Large intestine (tissue), 3 donors: Measurements from ENCODE around the gene NPAT. TPM values are rescaled to one million over a fixed set of nuclear protein-coding genes. Genes with fewer than 3 reads are reported as not detected.

Experiments
- DNase-seq, 2 donors: peaks; one replicate each; pipeline versions ENCODE4 v3.0.0 to v3.0.0-alpha.2; 2013
- H3K27ac ChIP-seq: one replicate; pipeline ENCODE4 v1.5.1; 2013; ENCODE audit warnings: low read length
- H3K27me3 ChIP-seq: 2 replicates; pipeline ENCODE4 v1.6.1; 2013; ENCODE audit warnings: low read length; ENCODE audit not compliant: control insufficient read depth, insufficient read depth
- H3K36me3 ChIP-seq: 2 replicates; pipeline ENCODE4 v1.6.1; 2013; ENCODE audit warnings: low read length; ENCODE audit not compliant: control insufficient read depth, insufficient read depth
- H3K4me1 ChIP-seq: one replicate; pipeline ENCODE4 v1.6.1; 2013; ENCODE audit warnings: low read length; ENCODE audit not compliant: control insufficient read depth, insufficient read depth
- H3K4me3 ChIP-seq: one replicate; pipeline ENCODE4 v1.5.1; 2013; ENCODE audit warnings: low read length
- H3K9me3 ChIP-seq: one replicate; pipeline ENCODE4 v1.6.1; 2013; ENCODE audit warnings: mild to moderate bottlenecking, low read depth, low read length, moderate library complexity; ENCODE audit not compliant: control insufficient read depth
- WGBS: methylation state at CpG from one replicate; pipeline ENCODE4 v1.1.5; 2013; ENCODE audit warnings: low lambda C conversion rate; ENCODE audit not compliant: insufficient coverage; 5-methylcytosine and 5-hydroxymethylcytosine counted together
- polyA plus RNA-seq: library from polyadenylated mRNA; unstranded; fragments of 120-200 nt; gene quantifications from one replicate; pipeline ENCODE4 v1.2.1, GENCODE V29; 2013

The NPAT gene
- polyA plus RNA-seq, 1 donor = 12.4 TPM

DNA sequence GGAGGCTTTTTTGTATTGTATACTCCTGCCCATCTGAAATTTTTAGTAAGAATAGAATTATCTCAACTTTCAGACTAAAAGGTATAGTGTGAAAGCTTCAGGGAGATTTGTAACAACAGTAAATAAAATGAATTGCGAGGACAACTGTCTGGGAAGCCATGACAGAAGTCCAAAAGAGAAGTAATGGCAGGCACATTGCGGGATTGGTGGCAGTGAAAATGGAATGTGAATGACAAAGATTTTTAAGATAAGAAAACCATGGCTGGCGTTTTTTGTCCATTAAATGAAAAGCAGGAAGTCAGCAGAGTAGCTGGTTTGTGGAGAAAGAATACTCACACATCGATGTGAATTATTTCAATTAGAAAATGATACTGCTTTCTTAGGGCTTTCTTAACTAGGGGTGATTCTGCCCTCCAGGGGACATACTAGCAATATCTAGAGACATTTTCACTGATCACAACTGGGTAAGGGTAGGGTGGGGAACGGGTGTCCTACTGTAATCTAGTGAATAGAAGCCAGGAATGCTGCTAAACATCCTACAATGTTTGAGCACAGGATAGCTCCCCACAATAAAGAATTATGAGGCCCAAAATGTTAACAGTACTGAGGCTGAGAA lies 1.6 kb downstream of the NPAT start:
- Histone ChIP-seq H3K4me1 (peaks cover 6% of the 10 kb centered on the region), H3K36me3 (no peaks in the 10 kb centered on the region), H3K27ac (no peak overlapping the region), H3K9me3 (no peaks in the 10 kb centered on the region), H3K27me3 (no peaks in the 10 kb centered on the region), H3K4me3 (peak overlapping the region; percentile 93)
- DNase-seq = no peak
- WGBS = 69% methylated on average over 3 of the region's 5 CpGs

DNA sequence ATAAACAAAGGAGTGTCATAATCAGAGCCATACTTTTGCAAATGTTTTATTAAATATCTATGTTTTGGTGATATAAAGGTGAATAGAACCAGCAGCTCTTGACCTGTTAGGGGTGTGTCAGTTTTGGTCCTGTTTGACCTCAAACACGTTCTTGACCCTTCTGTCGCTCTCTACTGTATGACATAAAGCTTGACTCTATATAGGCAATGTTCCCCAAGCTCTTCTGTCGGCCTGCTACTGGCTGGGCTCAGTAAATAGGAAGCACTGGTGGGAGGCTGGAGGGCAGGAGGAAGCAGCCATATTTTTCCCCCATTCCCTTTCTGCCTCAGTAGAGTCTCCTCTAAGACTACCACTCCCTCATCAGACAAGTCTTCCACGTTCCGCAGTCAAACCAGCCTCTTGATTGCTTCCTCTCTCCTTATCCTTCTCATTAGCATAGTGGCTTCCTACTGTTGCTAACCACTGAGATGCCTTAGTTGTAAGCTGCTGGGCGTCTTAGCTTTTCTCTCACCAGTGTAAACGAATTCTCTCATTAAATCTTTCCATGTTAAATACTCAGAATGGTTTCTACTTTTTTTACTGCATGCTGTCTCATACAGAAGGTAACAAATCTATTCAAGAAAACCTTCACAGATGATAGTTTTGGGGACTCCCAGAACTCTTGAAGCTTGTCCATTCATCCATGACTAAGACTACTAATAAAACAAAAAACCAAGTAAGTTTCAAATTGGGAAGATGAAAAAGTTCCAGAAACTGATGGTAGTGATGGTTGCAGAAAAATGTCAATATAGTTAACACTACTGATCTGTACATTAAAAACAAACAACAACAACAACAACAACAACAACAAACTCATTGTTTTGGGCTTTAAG lies 3.3 kb downstream of the NPAT start:
- 84% methylated on average over 3 of the region's 7 CpGs for WGBS
- H3K36me3 ChIP-seq = no peaks in the 10 kb centered on the region
- no peaks in the 10 kb centered on the region for H3K27me3 ChIP-seq
- no peaks in the 10 kb centered on the region for H3K9me3 ChIP-seq
- H3K27ac ChIP-seq = no peak overlapping the region
- H3K4me3 ChIP-seq = no peak overlapping the region
- DNase-seq = no peak
- H3K4me1 ChIP-seq = peaks cover 5% of the 10 kb centered on the region

DNA sequence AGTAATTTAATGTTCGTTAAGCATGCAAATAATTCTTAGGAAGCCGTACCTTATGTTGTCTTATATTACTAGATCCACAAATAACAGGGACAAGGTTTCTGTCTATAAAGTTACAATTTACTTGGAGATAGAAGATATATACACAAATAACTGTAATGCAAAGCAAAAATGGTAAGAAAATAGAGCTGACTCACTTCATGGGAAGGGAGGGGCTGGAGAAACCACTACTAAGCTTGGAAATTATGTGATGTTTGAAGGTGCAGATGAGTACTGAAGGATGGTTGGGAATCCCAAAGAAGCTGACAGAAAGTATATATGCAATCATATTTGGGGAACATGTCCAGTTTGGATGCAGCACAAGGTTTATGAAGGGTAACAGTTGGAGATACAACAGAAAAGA lies 4.0 kb downstream of the NPAT start:
- Histone ChIP-seq H3K4me1 (no peaks in the 10 kb centered on the region), H3K27ac (no peak overlapping the region), H3K36me3 (peaks cover 4% of the 10 kb centered on the region), H3K4me3 (no peak overlapping the region), H3K9me3 (no peaks in the 10 kb centered on the region), H3K27me3 (no peaks in the 10 kb centered on the region)
- WGBS = 77% methylated on average over 2 of the region's 2 CpGs
- DNase-seq = no peak

DNA sequence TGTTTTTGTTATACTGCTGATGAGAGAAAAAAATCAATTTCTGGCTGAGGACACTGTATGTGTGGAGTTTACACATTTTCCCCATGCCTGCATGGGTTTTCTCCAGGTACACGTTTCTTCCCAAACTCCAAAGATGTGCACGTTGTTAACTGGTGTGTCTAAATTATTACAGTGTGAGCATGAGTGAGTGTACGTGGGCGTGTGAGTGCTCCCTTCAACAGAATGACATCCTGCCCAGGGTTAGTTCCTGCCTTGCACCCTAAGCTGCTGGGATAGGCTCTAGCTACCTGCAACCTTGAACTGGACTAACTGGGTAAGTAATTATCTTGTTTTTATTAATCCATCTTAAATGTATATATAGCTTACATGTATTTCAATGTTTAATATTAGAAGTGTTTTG lies 5.5 kb downstream of the NPAT start:
- H3K4me1 ChIP-seq = no peaks in the 10 kb centered on the region
- no peaks in the 10 kb centered on the region for H3K9me3 ChIP-seq
- H3K36me3 ChIP-seq = peaks cover 4% of the 10 kb centered on the region
- H3K27ac ChIP-seq = no peak overlapping the region
- no peak overlapping the region for H3K4me3 ChIP-seq
- no peak for DNase-seq
- WGBS = no CpG with 5 or more reads among the region's 4 CpGs
- H3K27me3 ChIP-seq = no peaks in the 10 kb centered on the region

DNA sequence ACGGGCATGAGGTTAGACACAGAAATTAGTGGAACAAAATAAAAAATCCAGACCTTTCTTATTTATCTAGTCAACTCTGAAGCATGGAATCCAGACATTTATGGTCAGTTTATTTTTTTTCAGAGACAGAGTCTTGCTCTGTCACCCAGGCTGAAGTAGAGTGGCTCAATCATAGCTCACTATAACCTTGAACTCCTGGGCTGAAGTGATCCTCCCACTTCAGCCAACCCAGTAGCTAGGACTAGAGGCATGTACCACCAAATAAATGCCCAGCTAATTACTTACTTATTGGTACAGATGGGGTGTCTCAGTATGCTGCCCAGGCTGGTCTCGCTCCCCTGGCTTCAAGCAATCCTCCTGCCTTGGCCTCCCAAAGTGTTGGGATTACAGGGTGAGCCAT lies 8.7 kb downstream of the NPAT start:
- DNase-seq = no peak
- Histone ChIP-seq H3K4me1 (no peaks in the 10 kb centered on the region), H3K27ac (no peak overlapping the region), H3K4me3 (no peak overlapping the region), H3K9me3 (peaks cover 3% of the 10 kb centered on the region), H3K36me3 (peaks cover 17% of the 10 kb centered on the region), H3K27me3 (no peaks in the 10 kb centered on the region)
- no CpG with 5 or more reads among the region's 2 CpGs for WGBS

DNA sequence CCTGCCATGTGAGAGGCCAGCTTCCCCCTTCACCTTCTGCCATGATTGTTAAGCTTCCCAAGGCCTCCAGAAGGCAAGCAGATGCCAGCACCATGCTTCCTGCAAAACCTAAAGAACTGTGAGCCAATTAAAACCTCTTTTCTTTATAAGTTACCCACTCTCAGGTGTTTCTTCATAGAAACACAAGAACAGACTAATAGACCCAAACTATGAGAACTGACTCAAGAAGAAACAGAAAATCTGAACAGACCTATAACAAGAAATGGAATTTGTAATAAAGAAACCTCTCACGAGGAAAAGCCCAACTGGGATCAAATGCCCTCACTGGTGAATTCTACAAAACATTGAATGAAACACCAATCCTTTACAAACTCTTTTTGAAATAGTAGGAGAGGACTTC lies 12.0 kb downstream of the NPAT start:
- no peaks in the 10 kb centered on the region for H3K27me3 ChIP-seq
- no peak overlapping the region for H3K27ac ChIP-seq
- H3K4me1 ChIP-seq = no peaks in the 10 kb centered on the region
- no peak overlapping the region for H3K4me3 ChIP-seq
- H3K9me3 ChIP-seq = peaks cover 32% of the 10 kb centered on the region
- no peak for DNase-seq
- peaks cover 43% of the 10 kb centered on the region for H3K36me3 ChIP-seq
- WGBS = 100% methylated on average over 1 of the region's 1 CpG

DNA sequence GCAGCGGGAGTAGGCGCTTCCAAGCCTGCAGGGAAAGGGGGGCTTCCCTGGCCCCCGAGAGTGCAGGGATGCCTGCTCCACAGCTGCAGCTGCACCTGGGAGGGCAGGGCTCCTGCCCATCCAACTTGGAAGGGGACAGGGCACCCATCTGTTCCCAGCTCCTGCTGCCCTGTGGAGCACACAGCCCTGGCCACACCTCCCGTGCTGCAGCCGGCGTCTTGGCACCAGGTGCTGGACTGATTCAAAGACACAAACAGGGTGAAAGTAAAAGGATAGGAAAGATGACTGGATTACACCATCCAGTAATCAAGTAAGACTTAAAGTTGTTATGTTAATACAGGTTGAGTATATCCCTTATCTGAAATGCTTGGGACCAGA lies 14.8 kb downstream of the NPAT start:
- Histone ChIP-seq H3K4me1 (no peaks in the 10 kb centered on the region), H3K4me3 (no peak overlapping the region), H3K9me3 (peaks cover 43% of the 10 kb centered on the region), H3K36me3 (peaks cover 54% of the 10 kb centered on the region), H3K27ac (no peak overlapping the region), H3K27me3 (no peaks in the 10 kb centered on the region)
- whole genome bisulfite sequencing = no CpG with 5 or more reads among the region's 6 CpGs
- DNase-seq = no peak

DNA sequence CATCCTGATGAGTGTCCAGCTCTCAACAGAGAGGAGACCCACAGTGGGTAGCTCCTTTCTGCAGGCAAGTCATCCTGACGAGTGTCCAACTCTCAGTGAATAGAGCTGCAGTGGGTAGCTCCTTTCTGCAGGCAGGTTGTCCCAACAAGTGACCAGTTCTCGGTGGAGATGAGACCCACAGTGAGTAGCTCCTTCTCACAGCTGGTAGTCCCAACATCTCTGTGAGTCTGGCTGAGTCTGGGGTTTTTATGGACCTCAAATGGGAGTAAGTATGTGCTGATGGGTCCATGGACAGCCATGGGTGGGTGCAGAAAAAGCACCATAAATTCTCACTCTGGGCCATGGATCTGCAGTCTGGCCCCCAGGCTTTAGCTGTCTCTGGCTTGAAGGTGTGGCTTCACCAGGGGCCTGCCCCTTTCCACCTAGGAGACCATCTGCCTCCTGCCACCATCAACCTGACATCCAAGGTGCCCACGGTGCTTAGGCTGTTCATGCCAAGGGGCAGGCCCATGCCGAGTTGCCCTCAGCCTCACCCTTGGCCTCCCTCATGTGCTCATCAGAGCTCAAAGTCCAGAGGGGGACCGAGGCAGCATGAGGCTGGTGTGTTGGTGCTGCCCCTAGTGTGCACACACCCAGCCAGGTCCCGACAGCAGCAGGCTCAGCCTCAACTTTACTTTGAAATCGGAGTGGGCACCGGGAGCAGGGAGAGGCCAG lies 15.3 kb downstream of the NPAT start:
- DNase-seq = no peak
- H3K9me3 ChIP-seq = peaks cover 43% of the 10 kb centered on the region
- peaks cover 54% of the 10 kb centered on the region for H3K36me3 ChIP-seq
- H3K4me3 ChIP-seq = no peak overlapping the region
- H3K27ac ChIP-seq = no peak overlapping the region
- H3K27me3 ChIP-seq = no peaks in the 10 kb centered on the region
- H3K4me1 ChIP-seq = no peaks in the 10 kb centered on the region
- WGBS = no CpG with 5 or more reads among the region's 8 CpGs

DNA sequence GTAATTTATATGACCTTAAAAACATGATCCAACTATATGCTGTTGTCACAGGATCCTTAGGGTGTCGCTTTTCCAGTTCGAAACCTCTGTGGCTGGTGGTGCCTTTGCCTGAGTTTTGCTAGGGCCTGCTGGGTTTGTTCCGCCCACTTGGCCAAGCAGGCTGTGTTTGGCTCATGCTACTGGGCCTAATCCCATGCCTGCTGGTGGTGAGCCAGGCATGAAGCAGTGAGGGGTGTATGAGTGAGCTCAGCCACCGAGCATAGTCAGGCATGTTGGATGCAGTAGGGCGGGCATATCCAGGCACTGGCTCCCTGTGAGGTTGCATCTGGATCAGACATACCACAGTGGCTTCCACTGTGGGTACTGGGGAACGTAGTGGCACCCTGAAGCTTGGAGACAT lies 16.3 kb downstream of the NPAT start:
- no peaks in the 10 kb centered on the region for H3K4me1 ChIP-seq
- no peaks in the 10 kb centered on the region for H3K27me3 ChIP-seq
- no CpG with 5 or more reads among the region's 6 CpGs for WGBS
- H3K9me3 ChIP-seq = peaks cover 43% of the 10 kb centered on the region
- no peak for DNase-seq
- H3K36me3 ChIP-seq = peaks cover 53% of the 10 kb centered on the region
- no peak overlapping the region for H3K27ac ChIP-seq
- H3K4me3 ChIP-seq = no peak overlapping the region

DNA sequence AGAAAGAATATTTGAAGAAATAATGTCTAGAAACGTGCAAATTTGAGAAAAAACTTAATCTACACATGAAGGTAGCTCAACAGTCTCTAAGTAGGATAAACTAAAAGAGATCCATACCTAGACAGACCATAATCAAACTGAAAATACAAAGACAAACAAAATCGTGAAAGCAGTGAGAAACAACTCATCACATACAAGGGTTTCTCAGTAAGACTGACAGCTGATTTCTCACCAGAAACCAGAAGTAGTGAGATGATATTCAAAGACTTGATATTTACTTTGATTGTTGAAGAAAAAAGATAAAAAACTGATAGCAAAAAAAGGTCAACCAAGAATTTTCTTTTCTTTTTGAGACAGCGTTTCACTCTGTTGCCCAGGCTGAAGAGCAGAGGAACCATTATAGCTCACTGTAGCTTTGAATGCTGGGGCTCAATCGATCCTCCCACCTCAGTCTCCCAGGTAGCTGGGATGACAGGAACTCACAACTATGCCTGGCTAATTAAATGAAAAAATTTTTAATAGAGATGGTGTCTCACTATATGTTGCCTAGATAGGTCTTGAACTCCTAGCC lies 17.4 kb downstream of the NPAT start:
- 100% methylated on average over 1 of the region's 4 CpGs for WGBS

More for the DNA sequence above, 17.4 kb downstream of the NPAT start:
- Histone ChIP-seq H3K9me3 (peaks cover 41% of the 10 kb centered on the region), H3K36me3 (peaks cover 45% of the 10 kb centered on the region), H3K4me3 (no peak overlapping the region), H3K27ac (no peak overlapping the region), H3K4me1 (no peaks in the 10 kb centered on the region), H3K27me3 (no peaks in the 10 kb centered on the region)
- DNase-seq = no peak
